KOPT-K1 (cell line): ENCODE data around the gene ATF3.
A peak's percentile ranks its signal among the peaks of the same experiment; 100 is the strongest.

Experiments used
- H3K27ac ChIP-seq: fragments of 200-600 bp; sonication (generic); 2 replicates; pipeline ENCODE4 v1.5.1; 2016; ENCODE audit warnings: antibody characterized with exemption, mild to moderate bottlenecking, low read depth, low read length; ENCODE audit not compliant: poor library complexity, severe bottlenecking
- H3K36me3 ChIP-seq: fragments of 200-600 bp; sonication (generic); 2 replicates; pipeline ENCODE4 v1.5.1; 2017; ENCODE audit warnings: antibody characterized with exemption, mild to moderate bottlenecking, low read length, moderate library complexity; ENCODE audit not compliant: insufficient read depth
- H3K9me3 ChIP-seq: fragments of 200-600 bp; sonication (generic); 2 replicates; pipeline ENCODE4 v1.5.1; 2017; ENCODE audit warnings: antibody characterized with exemption, low read length, mild to moderate bottlenecking; ENCODE audit not compliant: insufficient read depth, poor library complexity, severe bottlenecking

ATF3 gene, protein sequence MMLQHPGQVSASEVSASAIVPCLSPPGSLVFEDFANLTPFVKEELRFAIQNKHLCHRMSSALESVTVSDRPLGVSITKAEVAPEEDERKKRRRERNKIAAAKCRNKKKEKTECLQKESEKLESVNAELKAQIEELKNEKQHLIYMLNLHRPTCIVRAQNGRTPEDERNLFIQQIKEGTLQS

GRCh38 chr1:212608392-212608958, at the start of gene ATF3:
ATF3 (plus strand) TSS chr1:212608761; CDS start chr1:212615022, 6,261 bp downstream.
- no peaks in the 10 kb centered on the region for H3K9me3 ChIP-seq
- H3K36me3 ChIP-seq: no peaks in the 10 kb centered on the region
- peak within 1 kb of the TSS; percentile 60 for H3K27ac ChIP-seq

DNA sequence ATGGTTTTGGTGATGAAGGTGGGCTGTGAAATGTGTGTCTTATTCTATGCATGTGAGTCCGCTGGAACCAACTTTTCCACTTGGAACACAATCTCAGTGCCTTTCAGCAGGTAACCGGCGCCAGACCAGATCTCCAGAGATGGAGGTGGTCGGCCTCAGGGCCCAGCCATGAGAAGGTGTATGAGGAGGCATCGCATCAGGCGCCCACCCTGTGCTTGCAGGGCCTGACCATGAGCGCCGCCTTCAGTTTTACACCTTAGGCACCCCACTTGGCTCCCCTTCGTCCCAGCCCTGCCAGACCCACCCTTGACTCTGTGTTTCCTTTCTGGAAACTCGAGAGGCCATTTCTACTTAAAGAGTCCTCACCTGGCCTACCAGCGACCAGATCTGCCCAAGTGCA, 48.6 kb upstream of the ATF3 start:
- Histone ChIP-seq H3K9me3 (no peaks in the 10 kb centered on the region), H3K27ac (no peak overlapping the region), H3K36me3 (no peaks in the 10 kb centered on the region)

- Histone ChIP-seq H3K36me3 (no peaks in the 10 kb centered on the region), H3K9me3 (no peaks in the 10 kb centered on the region), H3K27ac (no peak overlapping the region)
Measured at GRCh38 chr1:212560933-212561460, 47.6 kb upstream of the ATF3 start.

GRCh38 chr1:212561501-212561931, 47.0 kb upstream of the ATF3 start:
- no peak overlapping the region for H3K27ac ChIP-seq

GRCh38 chr1:212562771-212563170, 45.8 kb upstream of the ATF3 start:
- Histone ChIP-seq H3K9me3 (no peaks in the 10 kb centered on the region), H3K36me3 (no peaks in the 10 kb centered on the region), H3K27ac (no peak overlapping the region)

More at GRCh38 chr1:212561501-212561931, 47.0 kb upstream of the ATF3 start:
- H3K9me3 ChIP-seq: no peaks in the 10 kb centered on the region
- no peaks in the 10 kb centered on the region for H3K36me3 ChIP-seq

GRCh38 chr1:212565079-212565478, 43.5 kb upstream of the ATF3 start:
- Histone ChIP-seq H3K36me3 (no peaks in the 10 kb centered on the region), H3K9me3 (no peaks in the 10 kb centered on the region), H3K27ac (no peak overlapping the region)

GRCh38 chr1:212565571-212566305, 42.8 kb upstream of the ATF3 start:
- Histone ChIP-seq H3K27ac (no peak overlapping the region), H3K36me3 (no peaks in the 10 kb centered on the region), H3K9me3 (no peaks in the 10 kb centered on the region)

GRCh38 chr1:212566522-212567479, 41.8 kb upstream of the ATF3 start:
- H3K9me3 ChIP-seq: no peaks in the 10 kb centered on the region

DNA sequence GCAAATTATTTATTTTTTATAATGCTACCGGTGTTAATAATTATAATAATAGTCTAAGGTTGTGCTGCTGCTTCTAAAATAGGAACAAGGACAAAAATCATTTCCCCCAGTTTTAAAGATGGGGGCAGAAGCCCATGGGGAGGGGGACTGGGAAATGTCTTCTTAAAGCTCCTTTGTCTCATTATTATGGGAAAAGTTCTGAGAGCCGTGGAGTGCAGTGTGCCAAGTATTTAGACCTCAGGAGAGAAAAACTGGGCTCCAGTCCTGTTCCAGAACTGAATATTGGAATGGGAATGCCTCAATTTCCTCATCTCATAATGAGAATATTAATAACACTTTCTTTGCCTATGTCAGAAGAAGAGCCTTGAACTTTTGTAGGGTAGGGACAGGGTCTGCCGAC, 40.9 kb upstream of the ATF3 start:
- Histone ChIP-seq H3K9me3 (no peaks in the 10 kb centered on the region), H3K36me3 (no peaks in the 10 kb centered on the region), H3K27ac (no peak overlapping the region)

More at GRCh38 chr1:212566522-212567479, 41.8 kb upstream of the ATF3 start:
- no peaks in the 10 kb centered on the region for H3K36me3 ChIP-seq
- H3K27ac ChIP-seq: peak overlapping the region; percentile 23

- no peak overlapping the region for H3K27ac ChIP-seq
- H3K36me3 ChIP-seq: no peaks in the 10 kb centered on the region
- H3K9me3 ChIP-seq: no peaks in the 10 kb centered on the region
Measured at GRCh38 chr1:212568978-212569537, 39.5 kb upstream of the ATF3 start.

- Histone ChIP-seq H3K27ac (no peak overlapping the region), H3K9me3 (no peaks in the 10 kb centered on the region), H3K36me3 (no peaks in the 10 kb centered on the region)
Measured at GRCh38 chr1:212574732-212575131, 33.8 kb upstream of the ATF3 start.

DNA sequence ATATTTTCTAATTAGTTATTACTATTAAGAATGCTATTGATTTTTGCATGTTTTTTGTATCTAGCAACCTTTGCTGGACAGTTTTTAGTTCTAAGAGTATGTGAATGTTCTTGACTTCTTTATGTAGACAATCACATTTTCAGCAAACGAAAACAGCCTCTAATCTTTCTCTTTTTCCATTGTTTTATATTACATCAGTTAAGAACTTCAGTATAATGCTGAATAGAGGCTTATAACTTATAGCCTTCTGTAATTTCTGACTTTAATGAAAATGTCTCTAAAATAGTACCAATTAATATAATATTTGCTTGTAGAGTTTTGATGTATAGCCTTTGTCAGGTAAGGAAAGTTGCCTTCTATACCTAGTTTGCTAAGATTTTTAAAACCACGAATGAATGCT, 33.2 kb upstream of the ATF3 start:
- Histone ChIP-seq H3K9me3 (no peaks in the 10 kb centered on the region), H3K27ac (no peak overlapping the region), H3K36me3 (no peaks in the 10 kb centered on the region)

- no peaks in the 10 kb centered on the region for H3K36me3 ChIP-seq
- no peak overlapping the region for H3K27ac ChIP-seq
- H3K9me3 ChIP-seq: no peaks in the 10 kb centered on the region
Measured at GRCh38 chr1:212578041-212578440, 30.5 kb upstream of the ATF3 start.

DNA sequence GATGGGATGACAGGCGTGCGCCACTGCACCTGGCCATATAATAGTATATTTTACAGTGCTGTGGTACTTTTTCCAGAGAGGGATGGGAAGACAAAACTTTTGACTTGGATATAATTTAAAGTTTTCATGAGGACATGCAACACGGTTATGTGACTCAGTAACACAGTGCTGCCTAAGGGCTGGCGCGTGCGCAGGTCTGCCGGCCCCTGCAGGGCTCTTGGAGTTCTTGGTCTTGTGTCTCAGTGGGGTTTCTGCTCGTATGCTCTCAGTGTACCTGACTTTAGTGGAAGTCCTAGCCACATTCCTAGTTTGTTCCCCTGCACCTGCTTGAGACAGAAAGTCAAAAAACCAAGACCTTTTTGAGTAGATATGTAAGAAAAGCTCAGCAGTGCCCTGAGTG, 27.5 kb upstream of the ATF3 start:
- Histone ChIP-seq H3K27ac (no peak overlapping the region), H3K36me3 (no peaks in the 10 kb centered on the region), H3K9me3 (no peaks in the 10 kb centered on the region)
